NCI-H1694 treated with DMSO at 0.1 percent for 48 hours (cell line): ENCODE results near the gene CNOT9.

Experiments used
- DNase-seq: peaks from one replicate; lab custom pipeline; 2025; lab: John Stamatoyannopoulos, UW

Gene CNOT9

GRCh38 chr2:218577482-218578220 is 9.0 kb downstream of the CNOT9 start:
- no peak for DNase-seq

GRCh38 chr2:218578272-218578877 is 9.7 kb downstream of the CNOT9 start:
- DNase-seq, result no peak

GRCh38 chr2:218582076-218582475 is 13.4 kb downstream of the CNOT9 start:
- DNase-seq, result no peak

- no peak for DNase-seq
These were observed 15.6 kb downstream of the CNOT9 start for GRCh38 chr2:218583983-218584850.

GRCh38 chr2:218585541-218585940 is 16.9 kb downstream of the CNOT9 start:
- no peak for DNase-seq

GRCh38 chr2:218605432-218605831 is 36.8 kb downstream of the CNOT9 start:
- DNase-seq, result peak; percentile 98

GRCh38 chr2:218607436-218608115 is 38.9 kb downstream of the CNOT9 start, which contains the start of gene PLCD4:
TSS of gene PLCD4 (plus strand) at chr2:218607899. CDS start at chr2:218615740, 7,841 bp downstream.
- peak; percentile 51 for DNase-seq

GRCh38 chr2:218615868-218616315 is 47.3 kb downstream of the CNOT9 start:
- no peak for DNase-seq

GRCh38 chr2:218618102-218618860 is 49.6 kb downstream of the CNOT9 start:
- peak; percentile 34 for DNase-seq

GRCh38 chr2:218621007-218621406 is 52.4 kb downstream of the CNOT9 start:
- DNase-seq, result no peak

- DNase-seq, result no peak
These were observed 54.1 kb downstream of the CNOT9 start for GRCh38 chr2:218622606-218623365.

- no peak for DNase-seq
These were observed 54.7 kb downstream of the CNOT9 start for GRCh38 chr2:218623366-218623705.

- DNase-seq, result no peak
These were observed 57.7 kb downstream of the CNOT9 start for GRCh38 chr2:218626369-218626768.

GRCh38 chr2:218627939-218628338 is 59.3 kb downstream of the CNOT9 start:
- DNase-seq, result no peak

GRCh38 chr2:218631837-218632236 is 63.2 kb downstream of the CNOT9 start:
- DNase-seq, result no peak

- DNase-seq, result no peak
These were observed 67.1 kb downstream of the CNOT9 start for GRCh38 chr2:218635719-218636118.

- no peak for DNase-seq
These were observed 69.7 kb downstream of the CNOT9 start for GRCh38 chr2:218638372-218638771.

- no peak for DNase-seq
These were observed 73.5 kb downstream of the CNOT9 start for GRCh38 chr2:218642121-218642656.

GRCh38 chr2:218642786-218643185 is 74.1 kb downstream of the CNOT9 start:
- DNase-seq, result no peak

GRCh38 chr2:218643751-218644310 is 75.2 kb downstream of the CNOT9 start:
- DNase-seq, result no peak
